Measurements from ENCODE around the gene ATP6V1G3.
A peak's percentile ranks its signal among the peaks of the same experiment; 100 is the strongest.

Gene ATP6V1G3

DNA sequence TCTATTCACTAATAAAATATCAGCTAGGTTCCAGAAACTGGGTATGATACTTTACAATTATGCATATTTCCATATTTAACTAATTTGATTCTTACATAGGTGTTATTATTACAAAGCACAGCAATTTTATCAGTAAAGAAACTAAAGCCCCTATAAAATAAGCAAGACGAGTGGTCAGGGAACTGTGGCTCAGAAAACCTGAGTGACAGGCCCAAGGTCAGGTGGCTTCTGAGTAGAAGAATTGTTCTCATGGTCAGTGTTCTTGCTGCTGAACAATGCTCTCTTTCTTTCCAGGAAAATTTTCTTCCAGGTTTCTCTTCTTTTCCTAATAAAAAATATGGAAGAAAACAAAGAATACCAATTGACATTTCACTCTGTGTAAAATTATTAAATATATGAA lies 2.2 kb upstream of the ATP6V1G3 start:
- Histone ChIP-seq H2AFZ (ENCODE audit: low read length) (no peak overlapping the region), H3K4me2 (ENCODE audit: low read length) (peak overlapping the region; percentile 50), H3K9me2 (ENCODE audit: low read depth, low read length) (no peaks in the 10 kb centered on the region), H3K9ac (ENCODE audit: low read length) (no peak overlapping the region; the same call in 1 of the 2 replicates), H3K27ac (ENCODE audit: low read depth, low read length, poor library complexity, severe bottlenecking) (peak overlapping the region; percentile 66), H3K79me2 (ENCODE audit: insufficient read depth, low read length) (no peaks in the 10 kb centered on the region), H3F3A (ENCODE audit: insufficient read depth, low read length) (no peaks in the 10 kb centered on the region), H3K4me3 (ENCODE audit: low read depth, low read length, poor library complexity, severe bottlenecking) (no peak overlapping the region), H3K36me3 (ENCODE audit: insufficient read depth, low read length) (0 out of 2 replicates have a peak, but pooled peaks cover 7% of the 10 kb centered on the region), H3K27me3 (ENCODE audit: insufficient read depth, low read length) (no peaks in the 10 kb centered on the region), H4K20me1 (ENCODE audit: insufficient read depth, low read length) (no peaks in the 10 kb centered on the region), H3K9me3 (ENCODE audit: low read length) (peaks cover 3% of the 10 kb centered on the region; the same call in 1 of the 2 replicates), H3K4me1 (ENCODE audit: insufficient read depth, low read length, severe bottlenecking) (peaks cover 70% of the 10 kb centered on the region)
- no peak for TF ChIP-seq CTCF (IDR thresholded peaks at IDR 0.05; ENCODE audit: low read length)

DNA sequence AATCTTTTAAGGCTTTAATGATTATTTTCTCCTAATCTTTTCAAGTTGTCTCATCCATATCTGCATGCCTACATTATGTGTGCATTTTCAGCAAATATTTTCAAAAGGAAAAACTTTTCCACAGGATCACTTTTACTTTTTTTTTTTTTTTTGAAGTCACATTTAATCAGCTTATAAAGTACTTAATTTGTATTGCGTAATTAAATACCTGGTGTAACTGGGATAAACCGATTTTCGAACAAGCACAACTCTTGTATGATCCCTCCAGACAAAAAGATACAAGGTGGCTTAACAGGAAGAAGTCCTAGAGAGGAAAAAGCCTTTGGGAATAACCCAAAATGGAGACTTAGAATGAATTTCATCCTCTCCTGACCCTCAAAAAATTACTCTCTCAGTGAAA lies 1.3 kb upstream of the ATP6V1G3 start:
- H3K27me3 ChIP-seq (ENCODE audit: insufficient read depth, low read length) = no peaks in the 10 kb centered on the region
- no peaks in the 10 kb centered on the region for H4K20me1 ChIP-seq (ENCODE audit: insufficient read depth, low read length)
- no peaks in the 10 kb centered on the region for H3K9me2 ChIP-seq (ENCODE audit: low read depth, low read length)
- peak overlapping the region; percentile 66 for H3K27ac ChIP-seq (ENCODE audit: low read depth, low read length, poor library complexity, severe bottlenecking)
- no peak for TF ChIP-seq EZH2 (IDR thresholded peaks at IDR 0.05; ENCODE audit: borderline replicate concordance, low read length)
- TF ChIP-seq CTCF (IDR thresholded peaks at IDR 0.05; ENCODE audit: low read length) = no peak
- no peaks in the 10 kb centered on the region for H3K79me2 ChIP-seq (ENCODE audit: insufficient read depth, low read length)
- H3K9me3 ChIP-seq (ENCODE audit: low read length) = no peaks in the 10 kb centered on the region
- H3K36me3 ChIP-seq (ENCODE audit: insufficient read depth, low read length) = 0 out of 2 replicates have a peak, but pooled peaks cover 4% of the 10 kb centered on the region
- no peak overlapping the region for H3K9ac ChIP-seq (ENCODE audit: low read length)
- no peaks in the 10 kb centered on the region for H3F3A ChIP-seq (ENCODE audit: insufficient read depth, low read length)
- peak overlapping the region; percentile 50; the same call in 1 of the 2 replicates for H3K4me2 ChIP-seq (ENCODE audit: low read length)
- no peak overlapping the region for H2AFZ ChIP-seq (ENCODE audit: low read length)
- no peak overlapping the region for H3K4me3 ChIP-seq (ENCODE audit: low read depth, low read length, poor library complexity, severe bottlenecking)
- peaks cover 79% of the 10 kb centered on the region for H3K4me1 ChIP-seq (ENCODE audit: insufficient read depth, low read length, severe bottlenecking)

GRCh38 chr1:198538579-198539364 lies 1.7 kb downstream of the ATP6V1G3 start:
- H4K20me1 ChIP-seq (ENCODE audit: insufficient read depth, low read length) = no peaks in the 10 kb centered on the region
- H2AFZ ChIP-seq (ENCODE audit: low read length) = peak overlapping the region; percentile 48; the same call in 1 of the 2 replicates
- H3K9ac ChIP-seq (ENCODE audit: low read length) = peak overlapping the region; percentile 71
- H3K4me1 ChIP-seq (ENCODE audit: insufficient read depth, low read length, severe bottlenecking) = peaks cover 99% of the 10 kb centered on the region
- peak overlapping the region; percentile 78 for H3K4me2 ChIP-seq (ENCODE audit: low read length)
- no peaks in the 10 kb centered on the region for H3F3A ChIP-seq (ENCODE audit: insufficient read depth, low read length)
- H3K27me3 ChIP-seq (ENCODE audit: insufficient read depth, low read length) = no peaks in the 10 kb centered on the region
- H3K9me3 ChIP-seq (ENCODE audit: low read length) = no peaks in the 10 kb centered on the region
- peaks cover 3% of the 10 kb centered on the region; the same call in 1 of the 2 replicates for H3K79me2 ChIP-seq (ENCODE audit: insufficient read depth, low read length)
- H3K36me3 ChIP-seq (ENCODE audit: insufficient read depth, low read length) = no peaks in the 10 kb centered on the region
- peak overlapping the region; percentile 92 for H3K27ac ChIP-seq (ENCODE audit: low read depth, low read length, poor library complexity, severe bottlenecking)
- no peaks in the 10 kb centered on the region for H3K9me2 ChIP-seq (ENCODE audit: low read depth, low read length)
- TF ChIP-seq CTCF (IDR thresholded peaks at IDR 0.05; ENCODE audit: low read length) = no peak
- no peak for TF ChIP-seq EZH2 (IDR thresholded peaks at IDR 0.05; ENCODE audit: borderline replicate concordance, low read length)
- peak overlapping the region; percentile 60 for H3K4me3 ChIP-seq (ENCODE audit: low read depth, low read length, poor library complexity, severe bottlenecking)
